Epithelial cell of esophagus (primary cell): ENCODE data around the gene SDCCAG8.

ENCODE experiments used
- DNase-seq: peaks from one replicate; pipeline ENCODE4 v3.0.0; 2010; ENCODE audit warnings: low read depth
- H3K4me3 ChIP-seq: 2 replicates; pipeline ENCODE4 v1.5.1; 2011; ENCODE audit warnings: mild to moderate bottlenecking, low read length, control low read depth
- CTCF ChIP-seq: IDR thresholded peaks from 2 replicates; pipeline ENCODE4 v1.5.1; 2011; ENCODE audit warnings: low read depth, mild to moderate bottlenecking, low read length, control low read depth, inconsistent platforms; ENCODE audit not compliant: insufficient read depth; ENCODE audit errors: missing control alignments

The SDCCAG8 gene

GRCh38 chr1:243490748-243491686 is 235.2 kb downstream of the SDCCAG8 start:
- DNase-seq: no peak
- no peak overlapping the region for H3K4me3 ChIP-seq
- TF ChIP-seq CTCF: no peak

- no peak overlapping the region for H3K4me3 ChIP-seq
- no peak for DNase-seq
- TF ChIP-seq CTCF: no peak
Measured at GRCh38 chr1:243493156-243494129, 237.6 kb downstream of the SDCCAG8 start.

GRCh38 chr1:243494741-243495431 is 239.0 kb downstream of the SDCCAG8 start:
- no peak overlapping the region for H3K4me3 ChIP-seq
- DNase-seq: no peak
- TF ChIP-seq CTCF: no peak

- DNase-seq: no peak
- no peak for TF ChIP-seq CTCF
- no peak overlapping the region for H3K4me3 ChIP-seq
Measured at GRCh38 chr1:243495442-243496186, 239.8 kb downstream of the SDCCAG8 start.

- H3K4me3 ChIP-seq: no peak overlapping the region
- no peak for DNase-seq
Measured at GRCh38 chr1:243496187-243496646, 240.4 kb downstream of the SDCCAG8 start.

More at GRCh38 chr1:243496187-243496646, 240.4 kb downstream of the SDCCAG8 start:
- no peak for TF ChIP-seq CTCF
